Measurements from ENCODE around the gene CAPZB.

DNA sequence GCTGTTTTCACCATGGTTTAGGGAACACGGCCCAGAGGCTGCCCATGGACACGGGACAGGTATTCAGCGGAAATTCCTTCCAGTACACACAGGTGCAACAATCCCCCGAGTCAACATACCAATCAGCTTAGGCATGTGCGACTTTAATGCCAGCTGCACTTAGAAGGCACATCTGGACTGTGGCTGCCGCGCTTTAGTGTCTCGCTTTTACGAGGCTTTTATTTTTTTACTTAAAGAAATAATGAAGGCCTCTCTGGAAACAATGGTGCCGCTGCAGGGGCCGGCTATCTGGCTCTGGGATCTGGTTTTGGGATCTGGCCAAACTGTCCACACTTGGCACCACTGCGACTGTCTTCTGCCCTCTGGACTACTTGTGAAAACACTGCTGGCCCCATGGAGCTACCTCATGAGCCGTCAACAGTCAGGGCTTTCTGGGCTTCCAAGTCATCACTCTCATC, 117.7 kb downstream of the CAPZB start:
- TF ChIP-seq POLR2A (IDR thresholded peaks at IDR 0.05; ENCODE audit: low read length) (no peak), GATA1 (IDR thresholded peaks at IDR 0.05; ENCODE audit: low read depth, low read length) (no peak)

All from erythroblast (primary cell).